ENCODE measurements around the gene CYP4F22. TPM values are rescaled to one million over a fixed set of nuclear protein-coding genes. Genes with fewer than 3 reads are reported as not detected.

CYP4F22 gene
- total RNA-seq, 1 donor from 2014 or later = 19.8 TPM

- DNase-seq (ENCODE audit: low spot score) = no peak
Measured at GRCh38 chr19:15534957-15535864, 26.9 kb downstream of the CYP4F22 start.

GRCh38 chr19:15536350-15536749, 28.0 kb downstream of the CYP4F22 start:
- DNase-seq (ENCODE audit: low spot score) = no peak

- DNase-seq (ENCODE audit: low spot score) = no peak
Measured at GRCh38 chr19:15538774-15539173, 30.4 kb downstream of the CYP4F22 start.

- no peak for DNase-seq (ENCODE audit: low spot score)
Measured at GRCh38 chr19:15539638-15540037, 31.3 kb downstream of the CYP4F22 start.

- DNase-seq (ENCODE audit: low spot score) = no peak
Measured at GRCh38 chr19:15540435-15540834, 32.1 kb downstream of the CYP4F22 start.

- no peak for DNase-seq (ENCODE audit: low spot score)
Measured at GRCh38 chr19:15544283-15544682, 36.0 kb downstream of the CYP4F22 start.

GRCh38 chr19:15544970-15545369, 36.6 kb downstream of the CYP4F22 start:
- DNase-seq (ENCODE audit: low spot score) = no peak

GRCh38 chr19:15548648-15549047, 40.3 kb downstream of the CYP4F22 start:
- no peak for DNase-seq (ENCODE audit: low spot score)

GRCh38 chr19:15549581-15549980, 41.3 kb downstream of the CYP4F22 start:
- DNase-seq (ENCODE audit: low spot score) = no peak

GRCh38 chr19:15550273-15550672, 41.9 kb downstream of the CYP4F22 start:
- DNase-seq (ENCODE audit: low spot score) = no peak

GRCh38 chr19:15550929-15551292, 42.6 kb downstream of the CYP4F22 start:
- no peak for DNase-seq (ENCODE audit: low spot score)

- DNase-seq (ENCODE audit: low spot score) = no peak
Measured at GRCh38 chr19:15551293-15552004, 43.1 kb downstream of the CYP4F22 start.

- no peak for DNase-seq (ENCODE audit: low spot score)
Measured at GRCh38 chr19:15555021-15555420, 46.7 kb downstream of the CYP4F22 start.

GRCh38 chr19:15555759-15556633, 47.7 kb downstream of the CYP4F22 start:
- DNase-seq (ENCODE audit: low spot score) = peak; percentile 92

- DNase-seq (ENCODE audit: low spot score) = no peak
Measured at GRCh38 chr19:15556634-15557181, 48.4 kb downstream of the CYP4F22 start.

- DNase-seq (ENCODE audit: low spot score) = no peak
Measured at GRCh38 chr19:15557223-15557622, 48.9 kb downstream of the CYP4F22 start.

- no peak for DNase-seq (ENCODE audit: low spot score)
Measured at GRCh38 chr19:15562145-15562544, 53.8 kb downstream of the CYP4F22 start.

GRCh38 chr19:15562861-15563260, 54.5 kb downstream of the CYP4F22 start:
- no peak for DNase-seq (ENCODE audit: low spot score)

- DNase-seq (ENCODE audit: low spot score) = peak; percentile 67
Measured at GRCh38 chr19:15563325-15563794, 55.0 kb downstream of the CYP4F22 start.

GRCh38 chr19:15563931-15564330, 55.6 kb downstream of the CYP4F22 start:
- no peak for DNase-seq (ENCODE audit: low spot score)

GRCh38 chr19:15564534-15565168, 56.3 kb downstream of the CYP4F22 start:
- DNase-seq (ENCODE audit: low spot score) = no peak

All from ureter (tissue), 1 donor.